ENCODE measurements around the gene SPEG.

SPEG gene

GRCh38 chr2:219492575-219492974, 57.9 kb downstream of the SPEG start:
- no peak for TF ChIP-seq CTCF (IDR thresholded peaks at IDR 0.05; ENCODE audit: borderline replicate concordance, control extremely low read depth, extremely low read depth, insufficient read depth, missing control alignments)
- in situ Hi-C loops (cut with MboI; ENCODE audit: low sequenced_read_pairs, unreplicated experiment) = no loop called here
- DNase-seq (ENCODE audit: low spot score) = no peak

DNA sequence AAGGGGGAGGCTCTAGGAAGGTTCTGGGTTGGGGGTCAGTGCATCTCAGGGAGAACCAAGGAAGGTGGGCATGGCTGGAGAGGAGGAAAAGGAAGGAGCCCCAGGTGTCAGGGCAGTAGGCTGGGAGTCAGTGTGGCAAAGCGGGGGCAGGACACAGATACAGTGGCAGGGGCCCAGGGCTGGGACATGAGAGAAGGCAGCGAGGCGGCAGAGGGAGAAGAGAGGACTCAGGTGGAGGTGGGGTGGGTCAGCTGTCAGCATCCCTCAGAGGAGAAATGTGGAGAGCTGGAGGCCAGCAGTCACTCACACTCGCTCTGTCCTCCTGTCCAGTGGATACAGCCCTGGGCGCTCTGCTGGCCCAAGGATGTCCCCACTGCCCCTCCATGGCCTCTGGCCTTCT, 58.4 kb downstream of the SPEG start:
- in situ Hi-C loops (cut with MboI; ENCODE audit: low sequenced_read_pairs, unreplicated experiment) = no loop called here

DNA sequence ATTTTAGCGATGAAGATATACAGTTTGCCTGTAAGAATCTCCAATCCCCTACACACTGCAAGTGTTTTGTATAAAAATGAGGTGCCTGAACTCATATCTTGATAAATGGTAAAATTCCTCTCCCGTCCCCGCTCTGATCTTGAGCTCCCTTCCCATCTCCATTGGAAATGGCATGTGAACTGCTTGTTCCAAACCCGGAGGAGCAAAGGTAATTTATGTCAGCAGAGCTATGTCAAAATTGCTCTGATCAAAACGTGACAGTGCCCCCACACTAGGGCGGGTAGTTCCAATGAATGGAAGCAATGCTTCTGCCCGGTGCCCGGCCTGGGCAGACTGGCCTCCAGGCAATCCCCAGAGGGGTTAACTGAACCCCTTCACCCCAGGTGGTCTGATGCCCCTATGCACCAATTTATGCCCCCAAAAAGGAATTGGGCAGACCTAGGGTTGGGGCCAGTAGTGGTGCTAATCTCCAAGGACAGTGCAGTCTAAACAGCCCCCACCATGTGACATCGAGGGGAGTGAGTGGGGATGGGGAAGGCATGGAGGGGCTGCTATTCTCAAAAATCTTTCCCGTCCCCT, 60.4 kb downstream of the SPEG start:
- in situ Hi-C loops (cut with MboI; ENCODE audit: low sequenced_read_pairs, unreplicated experiment) = no loop called here
- no peak for TF ChIP-seq CTCF (IDR thresholded peaks at IDR 0.05; ENCODE audit: borderline replicate concordance, control extremely low read depth, extremely low read depth, insufficient read depth, missing control alignments)
- no peak for DNase-seq (ENCODE audit: low spot score)

More for the DNA sequence above, 58.4 kb downstream of the SPEG start:
- no peak for TF ChIP-seq CTCF (IDR thresholded peaks at IDR 0.05; ENCODE audit: borderline replicate concordance, control extremely low read depth, extremely low read depth, insufficient read depth, missing control alignments)
- DNase-seq (ENCODE audit: low spot score) = no peak

- peak; percentile 84 for DNase-seq (ENCODE audit: low spot score)
- peak; percentile 55 for TF ChIP-seq CTCF (IDR thresholded peaks at IDR 0.05; ENCODE audit: borderline replicate concordance, control extremely low read depth, extremely low read depth, insufficient read depth, missing control alignments)
- in situ Hi-C loops (cut with MboI; ENCODE audit: low sequenced_read_pairs, unreplicated experiment) = no loop called here
These were observed 61.0 kb downstream of the SPEG start for GRCh38 chr2:219495531-219496122.

DNA sequence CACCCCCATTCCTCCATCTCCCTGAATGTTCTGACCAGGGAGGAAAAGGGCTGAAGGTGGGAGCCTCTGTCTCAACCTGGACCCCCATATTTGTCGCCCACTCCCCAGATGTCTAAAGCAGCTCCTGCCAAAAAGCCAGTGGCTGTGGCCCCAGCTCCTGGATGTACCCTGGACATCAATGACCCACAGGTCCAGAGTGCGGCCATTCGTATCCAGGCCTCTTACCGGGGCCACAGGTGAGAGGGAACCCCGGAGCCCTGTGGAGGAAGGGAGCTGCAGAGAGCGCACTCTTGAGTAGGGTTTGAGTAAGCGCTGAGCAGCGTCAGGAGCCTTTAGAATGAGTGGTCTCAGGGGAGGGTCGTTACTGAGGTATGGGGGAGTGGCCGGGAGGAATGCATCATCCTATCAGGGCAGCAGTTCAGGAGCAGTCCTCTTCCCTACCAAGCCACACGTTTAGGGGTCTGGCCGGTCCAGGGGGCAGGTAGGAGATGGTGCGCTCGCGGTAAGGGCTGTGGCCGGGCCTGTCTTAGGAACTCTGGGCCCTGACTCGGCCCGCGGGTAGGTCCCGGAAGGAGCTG, 61.7 kb downstream of the SPEG start:
- in situ Hi-C loops (cut with MboI; ENCODE audit: low sequenced_read_pairs, unreplicated experiment) = no loop called here
- DNase-seq (ENCODE audit: low spot score) = no peak
- TF ChIP-seq CTCF (IDR thresholded peaks at IDR 0.05; ENCODE audit: borderline replicate concordance, control extremely low read depth, extremely low read depth, insufficient read depth, missing control alignments) = no peak

DNA sequence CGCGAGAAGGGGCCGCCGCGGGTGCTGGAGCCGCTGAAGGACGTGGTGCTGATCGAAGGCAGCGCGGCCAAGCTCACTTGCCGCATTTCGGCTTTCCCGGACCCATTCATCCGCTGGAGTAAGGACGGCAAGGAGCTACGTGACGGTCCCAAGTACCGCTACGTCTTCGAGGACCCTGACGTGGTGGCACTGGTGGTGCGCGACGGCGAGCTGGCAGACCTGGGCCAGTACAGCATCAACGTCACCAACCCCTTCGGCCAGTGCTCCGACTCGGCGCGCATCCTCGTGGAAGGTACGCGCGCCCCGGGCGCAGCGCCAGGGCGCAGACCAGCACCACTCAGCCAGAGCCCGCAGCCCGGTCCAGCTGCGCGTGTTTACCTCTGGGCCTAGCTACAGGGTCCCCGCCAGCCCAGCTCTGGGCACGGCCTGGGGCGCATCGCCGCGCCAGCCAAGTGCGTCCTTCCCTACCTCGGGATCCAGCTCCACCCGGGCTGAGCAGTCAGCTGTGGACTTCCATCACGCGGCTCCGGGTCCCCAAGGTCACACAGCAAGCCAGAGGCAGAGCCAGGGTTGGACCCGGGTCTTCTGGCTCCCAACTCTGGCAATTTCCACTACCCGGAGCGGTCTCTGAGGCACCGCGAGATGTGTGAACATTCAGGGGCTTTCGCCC, 62.3 kb downstream of the SPEG start:
- DNase-seq (ENCODE audit: low spot score) = no peak
- in situ Hi-C loops (cut with MboI; ENCODE audit: low sequenced_read_pairs, unreplicated experiment) = no loop called here
- no peak for TF ChIP-seq CTCF (IDR thresholded peaks at IDR 0.05; ENCODE audit: borderline replicate concordance, control extremely low read depth, extremely low read depth, insufficient read depth, missing control alignments)
